Smooth muscle cell (in vitro differentiated cells): ENCODE results near the gene PHLDB2. TPM values are rescaled to one million over a fixed set of nuclear protein-coding genes. Genes with fewer than 3 reads are reported as not detected.

ENCODE experiments used
- DNase-seq: peaks from one replicate; lab custom pipeline; 2025; ENCODE audit not compliant: unreplicated experiment; lab: John Stamatoyannopoulos, UW
- H2AFZ ChIP-seq: fragments of 200-600 bp; sonication (generic); 2 replicates; pipeline ENCODE4 v1.6.0; 2016; ENCODE audit warnings: antibody characterized with exemption, low read depth, mild to moderate bottlenecking
- H3F3A ChIP-seq: fragments of 200-600 bp; sonication (generic); 2 replicates; pipeline ENCODE4 v1.6.0; 2017; ENCODE audit warnings: antibody characterized with exemption, low read depth
- H3K27ac ChIP-seq: fragments of 200-600 bp; sonication (generic); 2 replicates; pipeline ENCODE4 v1.5.1; 2016; ENCODE audit warnings: low read depth, mild to moderate bottlenecking
- H3K27me3 ChIP-seq: fragments of 200-600 bp; sonication (generic); 2 replicates; pipeline ENCODE4 v1.6.1; 2016; ENCODE audit warnings: low read depth, mild to moderate bottlenecking
- H3K36me3 ChIP-seq: fragments of 200-600 bp; sonication (generic); 2 replicates; pipeline ENCODE4 v1.5.1; 2016; ENCODE audit warnings: low read depth
- H3K4me1 ChIP-seq: fragments of 200-600 bp; sonication (generic); 2 replicates; pipeline ENCODE4 v1.5.1; 2016; ENCODE audit warnings: low read depth
- H3K4me2 ChIP-seq: fragments of 200-600 bp; sonication (generic); 2 replicates; pipeline ENCODE4 v1.6.0; 2016; ENCODE audit warnings: mild to moderate bottlenecking
- H3K4me3 ChIP-seq: fragments of 200-600 bp; sonication (generic); 2 replicates; pipeline ENCODE4 v1.5.1; 2016; ENCODE audit warnings: mild to moderate bottlenecking
- H3K79me2 ChIP-seq: fragments of 200-600 bp; sonication (generic); 2 replicates; pipeline ENCODE4 v1.6.0; 2016; ENCODE audit warnings: low read depth, mild to moderate bottlenecking
- H3K9ac ChIP-seq: fragments of 200-600 bp; sonication (generic); 2 replicates; pipeline ENCODE4 v1.6.0; 2016; ENCODE audit warnings: low read depth
- H3K9me3 ChIP-seq: fragments of 200-600 bp; sonication (generic); replicated peaks from 2 replicates; pipeline ENCODE4 v1.5.1; 2016; ENCODE audit warnings: low read depth
- H4K20me1 ChIP-seq: fragments of 200-600 bp; sonication (generic); 2 replicates; pipeline ENCODE4 v1.6.0; 2016; ENCODE audit warnings: low read depth
- WGBS: methylation state at CpG from one replicate; pipeline ENCODE4 v1.1.7; 2016; ENCODE audit warnings: low lambda C conversion rate; 5-methylcytosine and 5-hydroxymethylcytosine counted together
- polyA plus RNA-seq: library from polyadenylated mRNA; unstranded; fragments of >200 nt; fragmentation: Nextera tagmentation; extraction: Ambion mirVana; gene quantifications from 2 replicates; pipeline ENCODE4 v1.2.1, GENCODE V29; 2016
- total RNA-seq: library from RNA; depleted of rRNA; stranded (reverse); fragments of >200 nt; gene quantifications from 2 replicates; pipeline ENCODE4 v1.2.3, GENCODE V29; 2014
- TF ChIP-seq, protein P1 (sequence below): fragments of 200-600 bp; sonication (generic); IDR thresholded peaks from 2 replicates; pipeline ENCODE4 v1.5.1; 2017; ENCODE audit warnings: borderline replicate concordance, mild to moderate bottlenecking, antibody characterized with exemption; ENCODE audit not compliant: insufficient read depth, poor library complexity, severe bottlenecking

The PHLDB2 gene
- total and polyA plus RNA-seq, 2 experiments from 2014 or later, result 40.5 to 79.7 TPM

DNA sequence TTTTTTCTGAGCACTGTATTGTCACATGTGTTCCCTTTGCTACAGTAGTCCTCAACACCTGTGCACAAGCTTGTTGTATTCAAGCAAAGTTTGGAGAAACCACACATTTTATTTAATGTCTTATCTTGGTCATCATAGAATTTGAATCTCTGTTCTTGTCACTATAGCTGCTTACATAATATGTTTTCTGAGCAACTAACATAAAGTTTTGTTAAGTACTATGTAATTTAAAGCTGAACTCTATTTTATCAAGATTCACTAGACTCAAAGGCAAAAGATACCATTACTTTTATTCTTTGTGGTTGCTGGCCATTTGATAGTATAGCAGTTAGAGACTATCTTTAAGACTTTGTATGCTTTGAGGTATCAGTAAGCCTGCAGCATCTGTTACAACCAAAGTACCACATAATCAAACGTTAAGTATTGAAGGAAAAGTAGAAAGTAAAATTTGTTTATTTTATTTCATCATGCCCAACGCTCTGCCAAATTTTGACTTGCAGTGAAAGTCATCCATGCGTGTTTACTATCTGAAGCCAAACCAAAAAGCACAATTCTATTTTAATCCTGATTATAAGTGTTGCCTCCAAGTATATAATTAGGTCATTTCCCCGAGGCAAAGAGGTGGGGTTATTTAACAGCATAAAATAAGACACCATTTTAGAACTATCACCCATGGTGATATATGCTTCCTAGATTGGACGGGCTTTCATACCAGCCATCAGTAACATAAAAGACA, 109.4 kb downstream of the PHLDB2 start:
- no peak overlapping the region for H3K4me2 ChIP-seq
- WGBS, result 69% methylated on average over 5 of the region's 5 CpGs
- H3F3A ChIP-seq, result peaks cover 4% of the 10 kb centered on the region
- TF ChIP-seq, protein P1, sequence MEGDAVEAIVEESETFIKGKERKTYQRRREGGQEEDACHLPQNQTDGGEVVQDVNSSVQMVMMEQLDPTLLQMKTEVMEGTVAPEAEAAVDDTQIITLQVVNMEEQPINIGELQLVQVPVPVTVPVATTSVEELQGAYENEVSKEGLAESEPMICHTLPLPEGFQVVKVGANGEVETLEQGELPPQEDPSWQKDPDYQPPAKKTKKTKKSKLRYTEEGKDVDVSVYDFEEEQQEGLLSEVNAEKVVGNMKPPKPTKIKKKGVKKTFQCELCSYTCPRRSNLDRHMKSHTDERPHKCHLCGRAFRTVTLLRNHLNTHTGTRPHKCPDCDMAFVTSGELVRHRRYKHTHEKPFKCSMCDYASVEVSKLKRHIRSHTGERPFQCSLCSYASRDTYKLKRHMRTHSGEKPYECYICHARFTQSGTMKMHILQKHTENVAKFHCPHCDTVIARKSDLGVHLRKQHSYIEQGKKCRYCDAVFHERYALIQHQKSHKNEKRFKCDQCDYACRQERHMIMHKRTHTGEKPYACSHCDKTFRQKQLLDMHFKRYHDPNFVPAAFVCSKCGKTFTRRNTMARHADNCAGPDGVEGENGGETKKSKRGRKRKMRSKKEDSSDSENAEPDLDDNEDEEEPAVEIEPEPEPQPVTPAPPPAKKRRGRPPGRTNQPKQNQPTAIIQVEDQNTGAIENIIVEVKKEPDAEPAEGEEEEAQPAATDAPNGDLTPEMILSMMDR, result no peak
- no peak for DNase-seq
- no peaks in the 10 kb centered on the region for H3K4me1 ChIP-seq
- no peak overlapping the region for H2AFZ ChIP-seq
- H3K27me3 ChIP-seq, result no peaks in the 10 kb centered on the region
- H3K27ac ChIP-seq, result no peak overlapping the region
- H3K79me2 ChIP-seq, result peaks cover 4% of the 10 kb centered on the region
- no peak overlapping the region for H3K4me3 ChIP-seq
- no peaks in the 10 kb centered on the region for H3K9me3 ChIP-seq
- peaks cover 17% of the 10 kb centered on the region for H3K36me3 ChIP-seq
- H3K9ac ChIP-seq, result no peak overlapping the region
- no peaks in the 10 kb centered on the region for H4K20me1 ChIP-seq

DNA sequence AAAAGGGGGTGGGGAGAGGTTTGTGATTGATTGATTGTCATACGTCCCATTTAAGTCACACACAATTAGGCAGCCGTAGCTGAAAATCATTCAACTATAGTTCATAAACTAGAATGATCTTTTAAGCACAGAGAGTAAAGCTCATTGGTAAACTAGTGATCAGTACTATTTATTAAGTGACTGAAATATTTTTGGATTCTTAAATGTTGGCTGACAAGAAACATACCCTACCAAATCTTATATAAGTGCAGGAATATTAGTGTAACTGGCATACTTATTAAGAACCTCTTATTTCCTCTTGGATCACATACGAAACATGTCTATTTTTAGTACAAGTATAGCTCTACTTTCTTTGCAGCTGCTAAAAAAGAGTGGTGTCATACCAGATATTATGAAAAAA, 111.3 kb downstream of the PHLDB2 start:
- Histone ChIP-seq H3K9me3 (no peaks in the 10 kb centered on the region), H4K20me1 (no peaks in the 10 kb centered on the region), H3K4me3 (no peak overlapping the region), H3K27me3 (no peaks in the 10 kb centered on the region), H3F3A (peaks cover 4% of the 10 kb centered on the region), H3K27ac (no peak overlapping the region), H3K4me2 (no peak overlapping the region), H3K79me2 (no peaks in the 10 kb centered on the region), H3K36me3 (peaks cover 23% of the 10 kb centered on the region), H2AFZ (no peak overlapping the region), H3K4me1 (no peaks in the 10 kb centered on the region), H3K9ac (no peak overlapping the region)
- DNase-seq, result no peak
- WGBS, result 97% methylated on average over 3 of the region's 3 CpGs
- TF ChIP-seq, protein P1, result no peak

DNA sequence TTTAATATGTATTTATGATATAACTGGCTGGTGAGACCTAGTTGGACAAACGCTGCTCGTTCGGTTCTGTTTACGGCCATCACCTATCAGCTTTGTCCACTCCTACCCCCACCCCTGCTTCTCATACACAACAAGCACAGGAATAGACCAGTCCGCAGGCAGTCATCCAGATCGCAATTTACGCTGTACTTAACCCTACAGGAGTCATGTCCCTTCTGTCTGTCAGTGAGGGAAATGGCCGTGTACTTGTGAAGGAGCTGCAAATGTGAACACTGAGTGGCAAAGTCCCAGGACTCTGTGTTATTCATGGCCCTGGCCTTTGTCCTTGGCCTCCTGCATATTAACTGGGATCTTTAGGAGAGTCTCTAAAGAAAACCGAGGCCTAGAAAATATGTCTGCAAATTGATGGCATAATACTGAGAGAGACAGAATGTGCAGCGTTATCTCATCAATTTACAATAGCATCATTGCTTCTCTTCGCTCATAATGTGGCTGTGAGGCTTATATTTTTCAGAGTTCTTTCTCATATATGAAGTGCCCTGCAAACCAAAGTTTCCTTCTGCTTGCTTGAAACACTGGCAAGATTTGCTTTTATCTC, 112.6 kb downstream of the PHLDB2 start:
- Histone ChIP-seq H3F3A (peaks cover 5% of the 10 kb centered on the region), H3K36me3 (peaks cover 23% of the 10 kb centered on the region), H4K20me1 (no peaks in the 10 kb centered on the region), H3K9me3 (no peaks in the 10 kb centered on the region), H3K27ac (no peak overlapping the region), H3K27me3 (no peaks in the 10 kb centered on the region), H3K9ac (no peak overlapping the region), H3K4me1 (no peaks in the 10 kb centered on the region), H3K4me2 (no peak overlapping the region), H2AFZ (no peak overlapping the region), H3K79me2 (no peaks in the 10 kb centered on the region), H3K4me3 (no peak overlapping the region)
- no peak for DNase-seq
- WGBS, result 93% methylated on average over 11 of the region's 11 CpGs
- TF ChIP-seq, protein P1, result no peak
